HepG2 (cell line): ENCODE results near the gene MRPL3.

Experiments
- GATAD2A ChIP-seq: IDR thresholded peaks from 2 replicates; pipeline ENCODE4 v1.6.1; 2016
- GPN1 ChIP-seq: sonication (generic); formaldehyde crosslinking; IDR thresholded peaks from 2 replicates; pipeline ENCODE4 v1.5.1; 2020; ENCODE audit warnings: missing genetic modification reagents, borderline replicate concordance
- KLF6 ChIP-seq: IDR thresholded peaks from 2 replicates; pipeline ENCODE4 v1.8.0; 2016; ENCODE audit warnings: missing biosample characterization, missing genetic modification reagents
- PBX2 ChIP-seq: IDR thresholded peaks from 2 replicates; pipeline ENCODE4 v1.6.1; 2016; ENCODE audit warnings: control low read depth
- PRPF4 ChIP-seq: fragments of 200-400 bp; formaldehyde crosslinking; IDR thresholded peaks from 2 replicates; pipeline ENCODE4 v1.6.1; 2016; ENCODE audit warnings: low read length, low read depth; ENCODE audit not compliant: poor library complexity, severe bottlenecking
- REST ChIP-seq, 2 experiments: IDR thresholded peaks; 2 replicates each; pipeline ENCODE4 v1.6.1; 2011 to 2012; ENCODE audit warnings: low read length in 2 of 2, borderline replicate concordance in 1 of 2, low read depth in 1 of 2, mild to moderate bottlenecking in 1 of 2, moderate library complexity in 1 of 2
- XBP1 ChIP-seq: sonication (generic); formaldehyde crosslinking; IDR thresholded peaks from 2 replicates; pipeline ENCODE4 v1.5.0; 2020; ENCODE audit warnings: missing genetic modification reagents
- ZNF816 ChIP-seq: sonication (generic); formaldehyde crosslinking; IDR thresholded peaks from 2 replicates; pipeline ENCODE4 v1.8.0; 2022; ENCODE audit warnings: missing genetic modification reagents, mild to moderate bottlenecking, borderline replicate concordance
- TF ChIP-seq, protein P1 (sequence below): sonication (generic); formaldehyde crosslinking; IDR thresholded peaks from 2 replicates; pipeline ENCODE4 v1.5.0; 2020; ENCODE audit warnings: mild to moderate bottlenecking, missing genetic modification reagents, moderate library complexity

- no peak for TF ChIP-seq PRPF4
- TF ChIP-seq XBP1 = no peak
- no peak for TF ChIP-seq PBX2 (CRISPR knock-in tag)
- no peak for TF ChIP-seq ZNF816 (CRISPR knock-in tag)
- no peak for TF ChIP-seq REST (IDR thresholded peaks at IDR 0.05; ENCODE audit: borderline replicate concordance in 1 of 2, low read depth in 1 of 2, low read length in 2 of 2)
- TF ChIP-seq, protein P1, sequence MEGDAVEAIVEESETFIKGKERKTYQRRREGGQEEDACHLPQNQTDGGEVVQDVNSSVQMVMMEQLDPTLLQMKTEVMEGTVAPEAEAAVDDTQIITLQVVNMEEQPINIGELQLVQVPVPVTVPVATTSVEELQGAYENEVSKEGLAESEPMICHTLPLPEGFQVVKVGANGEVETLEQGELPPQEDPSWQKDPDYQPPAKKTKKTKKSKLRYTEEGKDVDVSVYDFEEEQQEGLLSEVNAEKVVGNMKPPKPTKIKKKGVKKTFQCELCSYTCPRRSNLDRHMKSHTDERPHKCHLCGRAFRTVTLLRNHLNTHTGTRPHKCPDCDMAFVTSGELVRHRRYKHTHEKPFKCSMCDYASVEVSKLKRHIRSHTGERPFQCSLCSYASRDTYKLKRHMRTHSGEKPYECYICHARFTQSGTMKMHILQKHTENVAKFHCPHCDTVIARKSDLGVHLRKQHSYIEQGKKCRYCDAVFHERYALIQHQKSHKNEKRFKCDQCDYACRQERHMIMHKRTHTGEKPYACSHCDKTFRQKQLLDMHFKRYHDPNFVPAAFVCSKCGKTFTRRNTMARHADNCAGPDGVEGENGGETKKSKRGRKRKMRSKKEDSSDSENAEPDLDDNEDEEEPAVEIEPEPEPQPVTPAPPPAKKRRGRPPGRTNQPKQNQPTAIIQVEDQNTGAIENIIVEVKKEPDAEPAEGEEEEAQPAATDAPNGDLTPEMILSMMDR = no peak
- TF ChIP-seq KLF6 (CRISPR knock-in tag) = no peak
- TF ChIP-seq GATAD2A = no peak
- TF ChIP-seq GPN1 (CRISPR knock-in tag) = no peak
Observed at GRCh38 chr3:131541288-131541687, 38.5 kb upstream of the MRPL3 start.
